Measurements from ENCODE around the gene TRIP12.
"Not testable (repeated sequence)": the region's sequence is repeated elsewhere in the genome, so short reads cannot be mapped to it uniquely, and the experiment has no call there.

The TRIP12 gene

DNA sequence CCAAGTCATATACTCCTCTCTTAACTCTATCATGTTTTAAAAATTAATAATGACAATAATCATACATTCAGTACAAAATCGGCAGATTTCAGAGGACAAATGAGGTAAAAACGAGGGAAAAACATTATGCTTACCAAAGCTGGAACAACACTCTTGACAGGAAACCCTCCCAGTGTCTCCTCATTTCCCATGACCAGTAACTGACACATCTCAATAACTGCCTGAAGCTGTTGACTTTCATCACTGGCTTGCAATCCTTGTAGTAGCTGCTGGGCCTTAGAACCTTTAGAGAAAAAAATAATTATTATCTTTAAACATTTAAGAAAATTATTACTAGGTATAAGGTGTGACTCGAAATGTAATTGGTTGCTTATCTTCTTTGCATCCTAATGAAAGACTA, 103.6 kb downstream of the TRIP12 start:
- no peak for DNase-seq

DNA sequence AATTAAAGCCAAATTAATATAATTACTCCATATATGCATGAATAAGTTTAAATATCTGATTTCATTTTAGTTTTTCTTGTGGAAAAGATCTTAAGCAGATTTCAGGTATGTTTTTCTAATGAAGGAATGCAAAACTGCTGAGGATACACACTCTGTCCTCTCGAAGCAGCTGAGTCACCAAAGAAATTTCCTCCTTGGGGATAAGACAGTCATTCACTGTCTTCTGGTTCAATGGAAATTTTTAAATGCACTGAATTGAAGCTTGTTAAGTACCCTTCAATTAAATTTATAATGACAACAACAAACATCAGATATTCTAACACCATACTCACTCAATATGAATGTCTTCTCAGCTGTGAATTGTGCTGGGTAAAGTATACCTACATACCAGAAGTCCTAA, 106.0 kb downstream of the TRIP12 start:
- no peak for DNase-seq

DNA sequence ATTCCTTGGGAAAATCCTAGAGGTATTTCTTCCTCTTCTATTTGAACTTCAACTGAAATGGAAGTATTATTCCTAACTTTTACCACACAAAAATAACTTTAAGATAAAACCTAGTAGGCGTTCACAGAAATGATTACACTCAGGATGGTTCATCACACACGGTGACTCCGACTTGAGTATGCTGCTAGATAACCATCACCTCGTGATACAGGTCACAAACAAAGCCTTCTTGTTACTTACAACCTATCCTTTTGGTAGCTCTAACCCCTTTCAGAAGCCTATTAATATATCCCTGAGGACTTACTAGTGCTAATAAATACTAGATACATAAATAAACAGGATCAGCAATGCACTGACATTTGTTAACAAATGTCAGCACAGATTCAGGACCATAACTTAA, 106.5 kb downstream of the TRIP12 start:
- no peak for DNase-seq

DNA sequence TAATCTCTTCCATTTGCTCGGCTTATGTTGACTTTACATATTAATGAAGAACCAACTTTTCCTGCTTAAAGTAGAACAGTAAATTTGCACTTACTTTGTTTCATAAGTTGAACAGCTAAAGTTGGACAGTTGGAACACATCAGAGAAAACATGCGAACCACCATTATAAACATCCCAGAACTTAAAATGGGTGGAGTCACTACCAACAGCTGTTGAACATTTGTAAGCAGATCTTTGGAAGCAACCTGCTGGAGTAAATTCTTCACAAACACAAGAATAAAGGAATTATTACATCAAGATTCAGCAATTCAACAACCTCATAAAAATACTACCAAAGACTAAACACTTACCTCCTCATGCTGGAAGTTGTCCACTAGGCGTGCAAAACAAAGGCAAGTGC, 111.0 kb downstream of the TRIP12 start:
- DNase-seq: no peak

DNA sequence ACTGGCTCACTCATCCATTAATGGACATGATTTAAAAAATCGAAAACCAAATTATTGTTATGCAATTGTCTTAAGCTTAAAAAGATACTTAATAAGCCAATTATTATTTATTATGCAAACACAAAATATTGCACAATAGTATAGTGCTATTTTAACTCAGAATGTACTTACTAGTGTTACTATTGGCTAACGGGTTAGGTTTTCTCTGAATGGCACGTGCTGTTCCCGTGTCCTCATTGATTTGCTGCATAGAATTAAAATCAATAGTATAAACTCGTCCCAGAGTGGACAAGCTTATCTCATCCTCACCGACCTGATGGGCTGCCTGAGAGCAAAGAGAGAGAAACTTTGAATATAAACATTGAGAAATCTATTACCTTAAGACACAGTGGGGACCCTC, 116.2 kb downstream of the TRIP12 start:
- no peak for DNase-seq

DNA sequence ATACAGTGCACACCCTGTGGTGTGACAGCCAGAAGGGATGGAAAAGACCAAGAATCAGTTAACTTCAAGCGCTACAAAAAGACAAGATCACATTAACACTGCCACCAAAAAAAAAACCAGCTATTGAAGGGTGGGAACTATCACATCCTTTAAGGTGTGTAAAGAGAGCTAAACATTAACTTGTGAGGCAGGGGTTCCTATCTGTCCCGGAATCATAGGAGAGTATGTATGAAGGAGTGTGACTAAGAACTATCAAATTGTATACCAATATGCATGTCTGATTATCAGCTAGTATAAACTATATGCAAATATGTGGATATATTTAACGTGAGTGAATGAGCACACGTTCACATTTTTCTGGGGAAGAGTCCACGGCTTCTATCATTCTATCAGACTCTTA, 119.0 kb downstream of the TRIP12 start:
- no peak for DNase-seq

DNA sequence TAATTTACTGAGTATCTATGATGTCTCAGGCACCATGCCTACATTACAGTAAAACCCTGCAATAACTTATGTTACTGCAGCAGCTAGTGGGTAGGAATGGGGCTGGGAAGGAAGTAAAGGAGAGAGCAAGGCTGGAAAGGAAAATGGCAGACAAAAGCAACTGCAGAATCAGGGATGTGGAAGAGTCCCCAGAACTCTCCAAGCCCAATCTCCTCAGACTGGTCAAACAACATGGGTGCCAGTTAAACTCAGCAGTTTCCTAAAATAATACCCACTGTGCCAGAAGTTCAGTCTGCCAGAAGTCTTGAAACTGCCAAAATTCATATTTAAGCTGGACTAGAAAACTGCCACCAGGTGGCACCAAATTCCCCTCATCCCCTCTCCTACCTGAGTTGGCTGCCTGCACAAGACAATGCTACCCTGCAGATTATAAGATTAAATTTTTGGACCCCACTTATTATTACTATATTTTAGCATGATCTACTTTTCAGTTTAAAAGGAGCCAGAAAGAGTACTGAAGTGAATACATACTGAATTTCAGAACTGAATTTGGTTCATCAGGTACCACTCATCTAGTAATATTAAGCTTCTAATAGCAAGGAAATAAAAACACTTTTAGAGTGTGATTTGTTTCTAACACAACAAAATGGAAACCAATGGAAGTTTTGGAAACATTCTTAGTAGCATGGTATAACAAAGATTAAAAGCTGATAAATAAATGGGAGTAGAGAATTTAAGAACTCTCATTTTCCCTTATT, 120.6 kb downstream of the TRIP12 start:
- peak; percentile 28 for DNase-seq

DNA sequence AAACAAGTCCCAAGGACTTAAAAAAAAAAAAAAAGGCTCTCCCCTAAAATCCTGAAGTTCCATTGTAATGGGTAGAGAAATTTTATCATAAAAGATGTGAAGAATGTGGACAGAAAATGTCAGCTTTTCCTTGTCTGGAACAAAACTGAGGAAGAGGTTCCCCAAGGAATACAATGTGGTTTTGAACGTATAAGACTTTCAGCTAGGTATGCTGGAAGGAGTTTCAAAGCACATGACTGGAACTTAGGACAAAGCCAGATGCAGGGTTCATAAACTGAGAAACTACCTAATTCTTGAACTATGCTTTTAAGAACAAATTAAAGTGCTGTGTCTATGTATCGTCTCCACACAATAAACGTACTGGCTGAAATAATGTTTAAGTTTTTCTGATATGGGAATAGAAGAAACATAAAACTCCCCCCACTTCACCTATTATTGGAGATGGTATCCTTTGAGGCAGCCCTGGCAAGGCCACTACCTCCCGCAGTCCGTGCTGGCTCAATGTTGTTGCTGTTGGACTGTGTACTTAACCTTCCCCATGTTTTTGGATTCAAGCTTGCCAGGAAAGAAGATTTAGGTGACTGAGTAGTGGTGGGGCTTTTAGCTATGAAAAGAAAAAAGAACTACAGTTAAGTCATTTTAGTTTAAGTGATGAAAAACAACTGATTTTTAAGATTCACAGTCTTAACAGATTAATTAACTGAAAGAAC, 123.2 kb downstream of the TRIP12 start:
- no peak for DNase-seq

DNA sequence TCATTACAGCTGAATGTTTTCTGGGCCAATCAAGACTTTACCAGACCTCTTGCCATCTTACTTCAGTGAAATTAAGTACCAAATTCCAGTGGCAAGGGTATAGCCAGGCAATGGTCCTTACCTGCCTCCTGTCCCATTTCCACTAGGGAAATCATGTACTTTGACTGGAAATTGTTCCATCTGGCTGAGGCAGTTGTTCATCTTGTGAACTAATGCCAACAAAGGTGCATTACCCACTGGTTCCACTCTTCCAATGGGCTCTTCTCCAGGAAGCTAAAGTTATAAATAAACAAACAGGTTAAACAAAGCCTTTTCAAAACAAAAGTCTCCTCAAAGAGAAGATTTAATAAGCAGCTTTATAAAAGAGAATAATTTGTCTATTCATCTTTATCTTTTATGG, 126.8 kb downstream of the TRIP12 start:
- DNase-seq: no peak

DNA sequence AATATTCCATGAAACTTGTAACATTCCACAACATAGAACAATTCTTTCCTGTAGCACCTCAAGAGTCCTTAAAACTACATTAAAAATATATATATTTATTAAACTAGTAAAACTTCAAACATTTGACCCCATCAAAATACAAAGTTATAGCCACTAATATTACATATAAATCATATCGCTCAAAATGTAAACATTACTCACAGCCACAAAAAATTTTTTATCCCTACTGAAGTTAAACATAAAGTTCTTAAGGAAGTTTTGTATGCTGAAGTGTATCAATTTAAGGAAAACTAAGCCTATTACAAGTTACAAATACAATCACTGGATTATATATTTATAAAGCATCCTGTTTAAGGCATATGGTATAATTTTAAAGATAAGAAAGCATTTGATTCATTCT, 127.2 kb downstream of the TRIP12 start:
- DNase-seq: no peak

DNA sequence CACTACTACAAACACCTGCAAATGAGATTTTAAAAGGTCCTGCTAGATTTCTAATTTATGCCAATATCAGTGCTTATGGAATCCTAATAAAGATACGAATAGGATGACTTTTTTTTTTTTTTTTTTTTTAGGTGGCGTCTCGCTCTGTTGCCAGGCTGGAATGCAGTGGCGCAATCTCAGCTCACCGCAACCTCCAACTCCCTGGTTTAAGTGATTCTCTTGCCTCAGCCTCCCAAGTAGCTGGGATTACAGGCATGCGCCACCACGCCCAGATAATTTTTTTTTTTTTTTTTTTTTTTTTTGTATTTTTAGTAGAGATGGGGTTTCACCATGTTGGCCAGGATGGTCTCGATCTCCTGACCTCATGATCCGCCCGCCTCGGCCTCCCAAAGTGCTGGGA, 135.5 kb downstream of the TRIP12 start:
- not testable (repeated sequence) for DNase-seq

DNA sequence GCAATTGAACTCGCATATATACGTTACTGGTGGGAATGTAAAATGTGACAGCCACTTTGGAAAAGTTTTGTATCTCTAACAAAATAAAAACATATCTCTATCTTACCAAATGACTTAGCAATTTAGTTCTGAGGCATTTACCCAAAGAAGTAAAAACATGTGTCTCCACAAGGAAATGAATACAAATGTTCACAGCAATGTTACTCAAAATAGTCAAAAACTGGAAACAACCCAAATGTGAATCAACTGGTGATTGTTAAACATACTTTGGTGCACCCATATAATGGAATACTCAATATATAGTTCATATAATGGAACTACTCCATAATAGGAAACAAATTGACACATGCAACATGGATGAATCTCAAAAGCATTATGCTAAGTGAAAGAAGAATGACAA, 137.0 kb downstream of the TRIP12 start:
- DNase-seq: no peak

DNA sequence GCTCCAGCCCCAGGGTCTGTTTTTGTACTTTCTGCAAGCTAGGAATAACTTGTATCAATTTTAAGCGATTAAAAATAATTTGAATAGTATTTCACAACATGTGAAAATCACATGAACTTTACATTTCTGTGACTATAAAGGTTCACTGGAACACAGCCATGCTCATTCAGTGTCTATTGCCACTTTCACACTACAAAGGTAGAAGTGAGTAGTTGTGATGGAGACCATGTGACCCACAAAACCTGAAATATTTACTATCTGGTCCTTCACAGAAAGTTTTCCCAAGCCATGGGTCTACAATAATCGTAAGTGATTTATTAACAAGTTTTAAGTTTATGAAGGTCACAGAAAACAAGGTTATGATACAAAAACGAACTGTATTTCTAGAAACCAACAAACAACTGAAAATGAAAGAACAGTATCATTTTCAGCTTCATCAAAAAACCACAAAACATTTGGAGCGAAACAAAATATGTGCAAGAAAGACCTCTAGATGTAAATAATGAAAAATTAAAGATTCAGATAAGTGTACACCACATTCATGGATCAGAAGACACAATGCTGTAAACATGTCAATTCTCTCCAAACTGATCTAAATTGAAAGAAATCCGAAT, 138.6 kb downstream of the TRIP12 start:
- DNase-seq: no peak

DNA sequence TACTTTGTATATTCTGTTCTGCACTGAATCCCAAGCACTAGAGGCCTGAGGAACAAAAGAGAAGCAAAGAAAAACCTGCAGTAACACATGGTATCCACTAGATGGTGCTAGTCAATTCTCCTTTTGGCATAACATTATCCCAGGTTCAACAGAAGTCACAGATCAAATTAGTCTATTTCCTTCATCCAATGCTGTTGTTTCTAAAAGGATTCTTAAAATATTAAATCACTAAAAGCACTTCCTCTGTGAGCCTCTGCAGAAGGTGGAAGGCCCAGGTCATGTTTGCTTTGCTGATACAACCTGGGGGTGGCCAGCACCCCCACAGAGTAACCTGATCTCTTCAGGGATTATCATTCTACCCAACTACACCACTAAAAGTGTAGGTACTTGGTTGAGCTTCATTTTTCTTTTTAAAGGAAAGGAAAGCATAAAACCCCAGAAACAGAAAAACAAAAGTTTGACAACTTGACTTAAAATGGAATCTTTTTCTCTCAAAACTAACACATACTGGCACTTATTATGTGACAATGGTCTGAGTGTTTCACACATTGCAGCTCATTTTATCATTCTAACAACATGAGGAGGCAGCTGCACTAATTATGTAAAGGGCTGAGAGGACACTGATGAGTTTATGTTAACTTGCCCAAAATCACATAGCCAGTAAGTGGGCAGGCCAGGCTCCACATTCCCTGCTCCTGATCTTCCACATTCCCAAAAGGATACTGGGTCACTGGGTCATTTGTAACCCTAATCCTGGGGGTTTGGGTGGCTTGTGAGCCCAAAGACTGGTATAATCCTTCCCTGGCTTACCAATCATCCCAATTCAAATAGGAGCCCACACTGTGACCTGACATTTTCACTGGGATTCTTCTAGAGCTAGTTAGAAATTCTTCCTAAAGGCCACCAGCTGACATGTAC, 140.7 kb downstream of the TRIP12 start:
- peak; percentile 27 for DNase-seq

DNA sequence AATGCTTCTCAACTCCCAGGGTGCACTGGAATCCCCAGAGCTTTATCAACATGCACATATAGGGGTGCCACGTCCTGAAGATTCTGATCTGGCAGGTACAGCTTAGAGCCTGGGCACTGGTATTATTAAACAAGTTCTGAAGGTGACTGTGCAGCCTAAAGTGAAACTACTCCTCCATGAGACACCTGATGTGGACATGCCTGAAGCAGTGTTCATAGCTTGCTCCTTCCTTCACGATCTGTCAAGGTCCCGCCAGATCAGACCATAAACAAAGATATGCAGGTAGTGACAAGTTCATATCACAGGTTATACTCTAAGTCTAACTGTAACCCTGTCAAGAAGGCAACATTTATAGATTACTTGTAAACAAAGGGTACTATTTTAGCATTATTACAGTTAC, 142.2 kb downstream of the TRIP12 start:
- DNase-seq: no peak

DNA sequence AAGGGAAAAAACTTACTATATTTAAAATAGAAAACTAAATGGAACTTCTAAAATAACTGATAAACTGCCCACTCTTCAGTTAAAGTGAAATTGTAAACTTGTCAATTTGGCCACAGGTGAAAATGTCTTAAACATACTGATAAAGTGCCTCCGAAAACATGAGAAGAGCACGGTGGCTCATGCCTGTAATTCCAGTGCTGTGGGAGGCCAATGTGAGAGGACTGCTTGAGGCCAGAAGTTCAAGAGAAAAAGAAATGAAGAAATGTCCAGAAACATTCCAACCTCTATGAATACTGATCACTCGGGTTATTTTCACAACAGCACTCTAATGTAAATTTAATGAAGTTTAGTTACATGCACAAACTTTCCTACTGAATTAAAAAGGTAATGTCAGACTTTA, 144.1 kb downstream of the TRIP12 start:
- DNase-seq: no peak

DNA sequence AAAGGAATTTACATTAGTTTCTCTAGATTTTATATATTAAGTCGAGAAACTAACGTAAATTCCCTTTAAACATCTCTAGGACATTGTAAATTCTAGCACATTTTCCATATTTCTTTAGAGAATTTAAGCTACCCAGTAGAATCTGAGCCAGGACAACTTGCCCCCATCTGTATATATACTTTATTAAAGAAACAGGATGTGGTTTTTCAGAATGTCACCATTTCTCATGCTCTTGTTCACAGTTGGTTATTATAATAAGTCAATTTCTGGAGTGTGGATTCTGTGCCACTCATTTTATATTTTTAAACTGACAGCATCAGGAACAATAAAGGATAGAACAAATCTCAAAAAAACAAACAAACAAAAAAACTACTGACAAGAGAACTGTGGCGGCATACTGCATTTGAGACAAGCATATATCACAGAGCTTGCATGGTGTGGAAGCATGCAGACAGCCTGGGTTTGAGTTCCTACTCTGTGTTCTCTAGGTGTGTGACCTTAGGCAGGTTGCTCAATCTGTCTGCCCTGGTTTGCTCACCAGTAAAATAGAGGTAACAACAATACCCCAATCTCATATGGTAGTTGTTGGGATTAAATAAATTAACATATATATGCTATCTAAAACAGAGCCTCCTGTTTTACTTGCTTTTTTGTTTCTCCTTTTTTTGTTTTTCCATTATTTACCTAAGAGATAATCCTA, 146.0 kb downstream of the TRIP12 start:
- DNase-seq: no peak

DNA sequence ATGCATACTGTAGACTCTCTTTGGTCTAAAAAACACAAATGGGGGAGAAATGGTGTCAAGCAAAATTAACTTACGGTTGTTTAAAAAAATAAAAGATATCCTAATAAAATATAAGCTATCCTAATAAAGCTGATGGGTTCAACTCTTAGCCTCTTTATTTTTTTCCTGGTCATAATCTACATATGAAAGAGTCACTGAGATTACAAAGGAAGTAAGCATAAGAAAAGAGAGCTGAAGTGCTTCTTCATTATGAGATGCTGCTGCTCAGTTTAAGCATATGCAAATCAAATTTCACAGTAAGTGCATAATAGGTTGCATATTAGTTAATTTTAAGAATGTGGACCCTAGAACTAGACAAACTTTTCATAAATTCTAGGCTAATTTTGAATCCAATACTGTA, 147.6 kb downstream of the TRIP12 start:
- no peak for DNase-seq

DNA sequence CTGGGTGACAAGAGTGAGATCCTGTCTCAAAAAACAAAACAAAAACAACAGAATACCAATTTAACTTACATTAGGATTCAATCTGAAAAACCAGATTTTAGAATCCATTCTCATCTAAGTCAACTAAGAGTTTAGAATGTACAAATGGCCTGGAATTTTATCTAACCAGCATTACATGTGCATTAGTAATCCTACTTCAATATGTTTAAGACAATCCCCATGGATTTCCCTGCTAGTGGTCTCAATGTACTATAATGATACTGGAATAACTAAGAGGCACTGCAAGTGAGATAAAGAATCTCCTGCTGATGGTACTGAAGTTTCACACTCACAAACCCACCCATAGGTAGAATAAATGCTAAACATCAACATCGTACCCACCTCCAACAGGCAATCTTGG, 153.6 kb downstream of the TRIP12 start:
- no peak for DNase-seq

DNA sequence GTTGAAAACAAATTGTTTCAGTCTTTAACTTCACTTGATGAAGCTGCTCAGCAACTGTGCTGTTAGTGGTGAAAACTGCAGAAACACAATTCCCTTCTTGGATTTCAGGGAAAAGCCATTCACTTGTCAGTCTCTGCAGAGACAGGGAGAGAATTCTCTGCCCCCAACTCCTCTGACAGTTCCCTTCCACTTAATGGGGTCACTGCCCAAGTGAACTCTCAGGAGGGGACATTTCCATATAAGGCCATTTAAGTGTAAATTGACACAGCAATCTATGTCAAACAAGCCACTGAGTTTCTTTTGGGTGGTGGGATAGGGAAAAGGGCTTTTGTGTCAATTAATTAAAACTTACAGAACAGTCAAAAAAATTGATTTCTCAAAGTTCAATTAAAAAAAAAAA, 156.1 kb downstream of the TRIP12 start:
- DNase-seq: no peak

DNA sequence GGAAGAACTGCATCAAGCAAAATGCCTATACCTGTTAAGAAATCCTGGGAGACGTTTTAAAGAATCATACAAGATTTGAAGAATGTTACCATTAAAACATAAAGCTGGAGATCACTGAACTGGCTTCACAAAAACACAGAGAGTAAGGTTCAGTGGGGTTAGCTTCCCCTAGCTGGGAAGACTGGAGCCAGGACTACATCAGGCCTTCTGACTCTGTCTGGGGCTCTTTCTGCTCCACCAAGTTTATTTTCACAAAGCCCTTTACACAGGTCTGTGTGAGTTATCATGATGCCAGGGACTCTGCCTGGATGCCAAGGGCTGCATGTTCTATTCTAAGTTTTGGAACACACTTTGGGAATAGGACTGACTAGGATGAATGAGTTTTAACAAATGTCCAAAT, 160.1 kb downstream of the TRIP12 start:
- no peak for DNase-seq

DNA sequence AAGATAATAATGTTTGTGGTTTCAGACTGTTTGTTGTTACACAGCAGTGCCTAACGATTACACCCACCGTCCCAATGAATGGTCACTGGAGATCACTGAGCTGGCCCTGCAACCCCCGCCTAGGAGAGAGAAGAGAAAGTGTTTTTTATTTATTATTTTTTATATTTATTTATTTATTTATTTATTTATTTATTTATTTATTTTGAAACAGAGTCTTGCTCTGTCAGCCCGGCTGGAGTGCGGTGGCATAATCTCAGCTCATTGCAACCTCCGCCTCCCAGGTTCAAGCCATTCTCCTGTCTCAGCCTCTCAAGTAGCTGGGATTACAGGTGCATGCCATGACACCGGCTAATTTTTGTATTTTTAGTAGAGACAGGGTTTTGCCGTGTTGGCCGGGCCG, 164.3 kb downstream of the TRIP12 start:
- DNase-seq: not testable (repeated sequence)
